Right renal cortex interstitium (tissue), 3 donors: ENCODE data around the gene C22orf42. TPM values are rescaled to one million over a fixed set of nuclear protein-coding genes. Genes with fewer than 3 reads are reported as not detected.
"Not testable (repeated sequence)": the region's sequence is repeated elsewhere in the genome, so short reads cannot be mapped to it uniquely, and the experiment has no call there.

Experiments used
- DNase-seq, 3 donors: peaks; one replicate each; pipeline ENCODE4 v3.0.0-alpha.2; 2013; ENCODE audit warnings: low read depth in 3 of 3, low spot score in 2 of 3
- polyA plus RNA-seq, 3 donors: library from polyadenylated mRNA; unstranded; fragments of 120-200 nt; gene quantifications; one replicate each; pipeline ENCODE4 v1.2.1, GENCODE V29; 2013; ENCODE audit not compliant: insufficient read length in 3 of 3

The C22orf42 gene
- not detected for polyA plus RNA-seq

GRCh38 chr22:32158712-32159533 lies at the start of gene C22orf42:
C22orf42 (minus strand) TSS chr22:32159303; CDS start chr22:32159215, 88 bp downstream.
- no peak for DNase-seq

DNA sequence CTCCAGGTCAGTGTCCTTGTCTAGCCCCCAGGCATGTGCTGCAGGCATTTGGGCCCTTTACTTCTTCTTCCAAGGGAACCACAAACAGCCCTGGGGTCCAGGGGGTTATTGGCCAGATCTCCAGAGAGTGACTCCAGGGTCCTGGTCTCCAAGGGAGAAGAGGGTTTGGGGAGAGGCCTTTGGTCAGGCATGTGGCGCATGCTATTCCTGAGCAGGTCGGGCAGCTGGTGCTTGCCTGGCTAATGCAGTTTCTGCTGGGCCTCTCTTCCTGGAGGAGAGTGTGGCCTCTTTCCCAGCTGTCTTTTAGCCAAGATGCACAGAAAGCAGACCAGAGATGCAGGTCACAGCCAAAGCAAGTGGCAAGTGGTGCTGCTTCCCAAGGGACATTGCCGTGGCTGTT lies 49.6 kb upstream of the C22orf42 start:
- no peak for DNase-seq

DNA sequence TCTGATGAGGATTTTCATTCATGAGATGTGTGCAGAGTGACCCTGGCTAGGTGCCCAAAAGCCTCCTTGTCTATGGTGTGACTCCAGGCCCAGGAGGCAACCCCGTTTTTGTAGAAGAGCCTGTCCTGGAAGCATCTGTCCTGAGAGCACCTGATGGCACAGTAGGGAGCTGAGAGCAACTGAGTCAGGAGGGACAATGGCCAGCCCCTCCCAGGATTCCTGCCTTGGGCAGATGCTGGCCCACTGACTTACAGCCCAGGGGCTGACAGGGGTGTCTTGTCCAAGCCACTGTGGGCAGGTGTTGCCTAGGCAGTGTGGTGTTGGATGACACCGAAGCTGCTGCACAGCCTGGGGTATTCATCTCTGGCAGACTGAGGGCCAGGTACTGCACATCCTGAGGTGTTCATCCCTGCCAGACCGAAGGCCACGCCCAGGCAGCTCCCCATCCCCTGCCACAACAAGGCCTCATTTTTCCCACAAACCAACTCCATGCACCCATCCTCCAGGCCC lies 48.9 kb upstream of the C22orf42 start:
- no peak for DNase-seq

DNA sequence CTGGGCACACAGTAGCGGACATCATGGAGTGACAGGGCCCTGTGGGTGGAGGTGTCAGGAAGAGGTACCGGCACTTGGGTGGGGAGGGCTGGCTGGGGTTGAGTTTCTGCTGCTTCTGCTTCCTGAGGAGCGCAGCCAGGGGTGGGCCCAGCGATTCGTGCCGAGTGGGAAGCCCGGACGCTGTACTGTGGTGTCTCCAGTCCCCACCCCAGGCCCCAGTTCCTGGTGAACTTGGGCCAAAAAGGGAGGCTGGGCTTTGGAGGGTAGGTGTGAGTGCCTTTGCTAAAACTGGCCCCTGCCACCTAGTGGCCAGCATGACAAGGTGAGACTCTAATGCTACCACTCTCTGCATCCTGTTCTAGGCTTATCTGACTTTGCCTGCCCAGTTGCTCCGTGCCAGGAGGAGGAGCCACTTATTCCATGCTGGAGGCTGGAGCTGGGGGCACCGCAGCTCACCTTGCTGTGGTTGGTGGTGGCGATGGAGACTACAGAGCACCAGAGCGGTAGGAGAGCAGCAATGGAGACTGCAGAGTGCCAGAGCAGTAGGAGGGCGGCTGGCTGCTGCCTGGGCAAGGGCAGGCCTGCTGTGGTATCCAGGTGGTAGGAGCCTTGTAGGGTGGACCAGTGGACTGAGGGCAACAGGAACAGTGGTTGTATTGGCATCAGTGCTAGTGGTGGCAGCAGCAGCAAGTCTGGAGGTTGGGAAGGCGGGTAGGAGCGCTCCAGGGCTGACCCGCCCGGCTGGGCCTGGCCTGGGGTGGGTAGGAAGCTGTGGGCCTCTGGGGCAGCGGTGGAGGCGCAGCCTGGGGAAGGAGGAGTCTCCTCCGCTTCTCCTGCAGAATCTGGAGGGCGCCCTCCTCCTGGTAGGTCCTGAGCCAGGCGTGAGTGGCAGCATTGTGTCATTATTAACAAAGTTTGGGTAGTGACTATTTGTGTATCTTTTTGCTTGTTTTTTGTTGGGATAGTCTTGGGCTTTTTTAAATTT lies 48.0 kb upstream of the C22orf42 start:
- DNase-seq: no peak

GRCh38 chr22:32205974-32206773 lies 47.1 kb upstream of the C22orf42 start:
- no peak for DNase-seq

DNA sequence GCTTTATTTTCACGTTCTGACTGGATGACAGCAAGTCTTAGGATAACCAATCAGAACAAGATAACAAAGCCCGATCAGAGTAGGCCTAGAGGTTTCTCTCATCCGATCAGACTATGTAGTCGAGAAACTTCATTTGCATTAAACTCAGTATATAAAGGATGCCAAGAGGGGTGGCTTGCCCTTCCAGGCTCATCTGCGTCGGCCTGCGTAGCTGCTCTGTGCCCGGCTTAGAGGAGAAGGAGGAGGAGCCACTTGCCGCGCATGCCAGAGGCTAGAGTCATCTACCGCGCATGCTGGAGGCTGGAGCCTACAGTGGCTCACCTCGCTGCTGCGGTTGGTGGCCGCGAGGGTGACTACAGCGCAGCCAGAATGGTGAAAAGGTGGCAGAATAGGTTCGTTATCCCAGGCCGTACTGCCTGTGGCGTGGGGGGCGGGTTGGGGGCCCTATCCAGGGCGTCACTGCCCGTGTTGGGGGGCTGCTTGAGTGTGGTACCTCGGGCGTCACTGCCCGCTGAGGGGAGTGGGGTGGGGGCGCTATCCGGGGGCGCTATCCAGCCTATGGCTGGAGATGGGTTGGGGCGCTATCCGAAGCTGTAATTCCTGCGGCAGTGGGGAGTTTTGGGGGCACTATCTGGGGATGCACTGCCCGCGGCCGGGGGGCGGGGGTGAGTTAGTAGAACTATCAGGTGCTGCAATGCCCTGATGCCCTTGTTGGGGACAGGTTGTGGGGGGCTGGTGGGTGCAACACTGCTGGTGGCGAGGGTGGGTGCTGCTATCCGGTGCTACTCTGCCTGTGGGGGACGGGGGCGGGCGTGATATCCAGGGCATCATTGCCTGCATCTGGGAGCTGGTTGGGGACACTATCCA lies 46.0 kb upstream of the C22orf42 start, which contains the start of gene RFPL2:
TSS of gene RFPL2 (minus strand) at position 218 of the 867 bp plus-strand sequence. CDS start 2,622 bp downstream, outside the sequence.
- no peak for DNase-seq

DNA sequence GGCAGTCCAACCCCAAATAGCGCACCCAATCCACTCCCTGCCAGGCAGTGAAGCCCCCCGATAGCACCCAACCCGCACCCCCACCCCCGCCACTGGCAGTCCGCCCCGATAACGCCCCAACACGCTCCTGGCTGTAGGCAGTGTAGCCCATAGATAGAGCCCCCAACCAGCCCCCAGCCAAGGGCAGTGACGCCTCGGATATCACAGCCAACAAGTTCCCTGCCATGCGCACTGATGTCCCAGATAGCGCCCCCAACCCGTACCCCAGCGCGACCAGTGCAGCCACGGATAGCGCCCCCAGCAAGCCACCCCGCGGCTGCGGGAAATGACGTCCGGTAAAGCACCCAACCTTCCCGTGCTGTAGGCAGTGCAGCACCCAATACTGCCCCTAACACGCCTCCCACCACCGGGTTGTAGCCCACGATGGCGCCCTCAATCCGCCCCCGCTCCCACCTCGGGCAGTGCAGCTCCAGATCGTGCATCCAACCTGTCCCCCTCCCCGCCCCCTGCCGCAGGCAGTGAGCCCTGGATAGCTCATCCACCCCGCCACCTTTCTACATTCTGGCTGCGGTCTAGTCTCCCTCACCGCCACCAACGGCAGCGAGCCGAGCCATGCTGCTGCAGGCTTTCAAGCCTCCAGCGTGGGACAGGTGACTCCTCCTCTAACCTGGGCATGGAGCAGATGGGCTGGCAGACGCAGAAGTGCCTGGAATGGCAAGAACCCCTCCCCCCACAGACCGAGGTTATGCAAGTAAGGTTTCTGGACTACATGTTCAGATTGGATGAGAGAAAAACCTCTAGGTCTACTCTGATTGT lies 45.1 kb upstream of the C22orf42 start:
- no peak for DNase-seq

DNA sequence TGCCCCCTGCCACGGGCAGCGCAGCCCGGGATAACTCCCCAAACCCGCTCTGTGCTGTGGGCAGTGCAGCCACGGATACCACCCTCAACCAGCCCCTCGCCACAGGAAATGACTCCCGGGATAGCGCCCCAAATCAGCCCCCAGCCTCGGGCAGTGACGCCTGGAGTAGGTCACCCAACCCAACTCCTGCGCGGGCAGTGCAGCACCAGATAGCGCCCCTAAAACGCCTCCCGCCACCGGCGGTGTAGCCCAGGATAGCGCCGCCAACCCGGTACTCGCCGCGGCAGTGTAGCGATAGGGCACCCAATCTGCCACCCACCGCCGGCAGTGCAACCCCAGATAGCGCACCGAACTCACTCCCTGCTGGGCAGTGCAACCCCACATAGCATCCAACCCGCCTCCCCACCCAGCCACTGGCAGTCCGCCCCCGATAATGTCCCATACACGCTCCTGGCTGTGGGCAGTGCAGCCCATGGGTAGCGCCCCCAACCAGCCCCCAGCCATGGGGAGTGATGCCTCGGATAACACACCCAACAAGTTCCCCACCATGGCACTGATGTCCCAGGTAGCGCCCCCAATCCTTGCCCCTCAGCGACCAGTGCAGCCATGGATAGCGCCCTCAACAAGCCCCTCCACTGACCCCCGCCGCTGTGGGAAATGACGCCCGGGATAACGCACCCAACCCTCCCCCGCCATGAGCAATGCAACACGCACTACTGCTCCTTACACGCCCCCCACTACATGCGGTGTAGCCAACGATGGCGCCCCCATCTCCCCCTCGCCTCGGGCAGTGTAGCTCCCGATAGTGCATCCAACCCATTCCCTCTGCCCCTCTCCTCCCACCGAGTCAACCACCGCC lies 44.3 kb upstream of the C22orf42 start:
- DNase-seq: no peak

DNA sequence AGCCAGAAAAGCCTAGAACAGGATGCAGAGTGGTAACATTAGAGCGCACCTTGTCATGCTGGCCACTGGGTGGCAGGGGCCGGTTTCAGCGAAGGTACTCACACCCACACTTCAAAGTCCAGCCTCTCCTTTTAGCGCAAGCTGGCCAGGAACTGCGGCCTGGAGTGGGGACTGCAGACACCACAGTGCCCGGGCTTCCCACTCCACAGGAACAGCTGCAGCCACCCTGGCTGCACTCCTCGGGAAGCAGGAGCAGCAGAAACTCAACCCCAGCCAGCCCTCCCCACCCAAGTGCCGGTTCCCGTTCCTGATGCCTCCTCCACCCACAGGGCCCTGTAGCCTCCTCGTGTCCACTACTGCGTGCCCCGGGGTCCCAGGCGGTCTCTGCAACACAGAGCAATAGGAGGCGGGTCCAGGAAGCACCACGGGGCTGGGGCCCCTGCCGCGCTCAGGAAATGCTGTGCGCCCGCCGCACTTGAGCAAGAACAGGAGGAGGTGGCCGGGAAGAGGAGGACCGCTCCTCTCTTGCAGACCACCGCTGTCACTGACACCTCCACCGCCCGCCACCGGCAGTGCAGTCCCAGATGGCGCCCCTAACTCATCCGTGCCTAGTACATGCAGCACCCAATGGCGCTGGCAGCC lies 43.6 kb upstream of the C22orf42 start:
- no peak for DNase-seq

DNA sequence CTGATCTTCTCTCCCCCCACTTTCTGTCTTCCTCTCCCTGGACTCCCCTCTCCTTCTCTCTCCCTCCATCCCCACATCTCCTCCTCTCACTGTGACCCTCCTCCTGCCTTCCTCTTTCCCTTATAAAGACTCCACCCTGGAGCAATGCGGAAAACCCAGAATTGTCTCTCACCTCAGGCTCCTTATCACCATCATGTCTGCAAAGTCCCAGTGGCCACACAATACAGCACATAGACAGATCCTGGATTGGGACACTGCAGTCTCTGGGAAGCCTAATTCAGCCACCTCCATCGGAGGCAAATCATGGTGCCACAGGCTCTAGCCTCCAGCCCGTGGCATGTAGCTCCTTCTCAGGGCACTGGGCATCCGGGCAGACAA lies 43.0 kb upstream of the C22orf42 start:
- no peak for DNase-seq

DNA sequence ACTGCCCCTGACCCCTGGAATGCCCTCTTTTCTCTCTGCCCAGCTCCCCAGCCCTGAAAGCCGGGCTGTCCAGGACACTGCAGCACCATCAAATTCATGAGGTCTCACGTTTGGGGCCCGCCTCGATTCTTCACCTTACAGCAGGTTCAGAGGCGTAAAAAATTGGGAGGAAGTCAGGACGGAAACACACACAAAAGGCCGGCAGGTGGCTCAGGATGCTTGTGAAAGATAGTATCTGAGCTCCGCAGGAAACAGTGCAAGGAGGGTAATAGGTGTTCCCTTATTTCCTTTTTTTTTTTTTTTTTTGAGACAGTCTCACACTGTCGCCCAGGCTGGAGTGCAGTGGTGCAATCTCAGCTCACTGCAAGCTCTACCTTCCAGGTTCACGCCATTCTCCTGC lies 41.6 kb upstream of the C22orf42 start:
- no peak for DNase-seq

GRCh38 chr22:32199961-32200360 lies 40.9 kb upstream of the C22orf42 start:
- no peak for DNase-seq

GRCh38 chr22:32199341-32199740 lies 40.2 kb upstream of the C22orf42 start:
- DNase-seq: no peak

- not testable (repeated sequence) for DNase-seq
Measured at GRCh38 chr22:32197553-32198226, 38.6 kb upstream of the C22orf42 start.

DNA sequence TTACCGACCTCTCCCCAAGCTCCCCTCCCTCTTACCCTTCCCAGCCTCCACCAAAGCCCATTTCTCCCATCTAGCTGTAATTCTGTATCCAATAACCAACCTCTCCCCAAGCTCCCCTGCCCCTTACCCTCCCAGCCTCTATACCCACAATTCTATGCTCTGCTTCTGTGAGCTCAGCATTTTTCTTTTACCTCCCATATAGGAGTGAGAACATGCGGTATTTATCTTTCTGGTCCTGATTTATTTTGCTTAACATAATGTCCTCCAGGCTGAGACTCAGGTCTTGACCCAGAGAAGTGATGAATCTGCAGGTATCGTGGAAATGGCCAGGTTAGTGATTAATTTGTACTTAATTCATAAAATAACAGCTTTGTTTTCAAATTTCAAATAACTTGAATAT lies 36.8 kb upstream of the C22orf42 start:
- not testable (repeated sequence) for DNase-seq

DNA sequence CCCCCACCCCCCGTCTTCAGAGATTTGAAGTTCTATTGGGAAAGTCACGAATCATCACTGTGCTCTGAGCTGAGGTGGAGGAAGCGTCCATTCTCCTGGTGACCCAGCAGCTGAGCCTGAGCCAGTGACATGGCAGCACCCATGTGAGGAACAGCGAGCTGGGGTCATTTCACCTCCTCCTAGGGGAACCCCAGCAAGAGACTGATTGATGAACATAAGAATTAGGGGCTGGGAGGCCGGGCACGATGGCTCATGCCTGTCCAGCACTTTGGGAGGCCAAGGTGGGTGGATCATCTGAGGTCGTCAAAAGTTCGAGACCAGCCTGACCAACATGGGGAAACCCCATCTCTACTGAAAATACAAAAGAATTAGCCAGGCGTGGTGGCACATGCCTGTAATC lies 34.2 kb upstream of the C22orf42 start:
- not testable (repeated sequence) for DNase-seq
